Fibroblast of the aortic adventitia (primary cell): ENCODE results near the gene LAP3. TPM values are rescaled to one million over a fixed set of nuclear protein-coding genes. Genes with fewer than 3 reads are reported as not detected.

Experiments
- DNase-seq: peaks from one replicate; pipeline ENCODE4 v3.0.0-alpha.2; 2010; ENCODE audit warnings: low read depth
- H3K4me3 ChIP-seq: 2 replicates; pipeline ENCODE4 v1.5.1; 2011; ENCODE audit warnings: low read depth, mild to moderate bottlenecking, control low read depth, low read length, moderate library complexity
- CTCF ChIP-seq: IDR thresholded peaks from 2 replicates; pipeline ENCODE4 v1.5.1; 2011; ENCODE audit warnings: mild to moderate bottlenecking, low read length, control low read depth, inconsistent platforms; ENCODE audit not compliant: insufficient read depth
- total RNA-seq: library from RNA; depleted of rRNA; stranded (reverse); fragments of >200 nt; gene quantifications from 2 replicates; pipeline ENCODE4 v1.2.3, GENCODE V29; 2012; ENCODE audit warnings: low replicate concordance

The LAP3 gene
- total RNA-seq, 1 donor = 76.9 TPM

- H3K4me3 ChIP-seq = no peak overlapping the region
- no peak for DNase-seq
- TF ChIP-seq CTCF = no peak
Measured at GRCh38 chr4:17589355-17589754, 12.4 kb downstream of the LAP3 start.

- no peak for TF ChIP-seq CTCF
Measured at GRCh38 chr4:17595471-17596005, 18.5 kb downstream of the LAP3 start.

GRCh38 chr4:17597517-17597916 is 20.5 kb downstream of the LAP3 start:
- peak; percentile 13 for TF ChIP-seq CTCF
- no peak overlapping the region for H3K4me3 ChIP-seq
- DNase-seq = no peak

More at GRCh38 chr4:17595471-17596005, 18.5 kb downstream of the LAP3 start:
- no peak overlapping the region for H3K4me3 ChIP-seq
- no peak for DNase-seq

- TF ChIP-seq CTCF = no peak
- DNase-seq = no peak
- H3K4me3 ChIP-seq = no peak overlapping the region
Measured at GRCh38 chr4:17599826-17600225, 22.8 kb downstream of the LAP3 start.

GRCh38 chr4:17605236-17605635 is 28.2 kb downstream of the LAP3 start:
- no peak for DNase-seq
- H3K4me3 ChIP-seq = no peak overlapping the region
- no peak for TF ChIP-seq CTCF

- TF ChIP-seq CTCF = no peak
- H3K4me3 ChIP-seq = peak overlapping the region; percentile 98
- DNase-seq = no peak
Measured at GRCh38 chr4:17613761-17614415, 36.9 kb downstream of the LAP3 start.
